Activated B cell treated with CpG ODN at 0.5 μM for 24 hours (primary cell): ENCODE data around the gene TRIP12. TPM values are rescaled to one million over a fixed set of nuclear protein-coding genes. Genes with fewer than 3 reads are reported as not detected.

Experiments
- ATAC-seq: fragments of 200-7000 bp; cut with Tn5 transposase; one replicate; pipeline ENCODE4 v1.10.0; 2021; ENCODE audit warnings: low read depth, mild to moderate bottlenecking, moderate library complexity
- CTCF ChIA-PET: fragments of 350-600 bp; sonication (Branson Sonifier 250); formaldehyde crosslinking; loops from one replicate; lab custom pipeline; 2021; ENCODE audit warnings: antibody characterized with exemption; lab: Charles Lee
- POLR2A ChIA-PET: fragments of 350-600 bp; sonication (Branson Sonifier 250); formaldehyde crosslinking; loops from one replicate; lab custom pipeline; 2021; ENCODE audit warnings: antibody characterized with exemption; lab: Charles Lee
- DNase-seq: peaks from one replicate; pipeline ENCODE4 v3.0.0; 2022
- H3K27ac Mint-ChIP-seq: one replicate; pipeline ENCODE4 v1.8.0; 2020; ENCODE audit warnings: mixed read lengths
- H3K27me3 Mint-ChIP-seq: one replicate; pipeline ENCODE4 v1.8.0; 2021; ENCODE audit warnings: mixed read lengths
- H3K36me3 Mint-ChIP-seq: one replicate; pipeline ENCODE4 v1.8.0; 2021; ENCODE audit warnings: low read depth, mixed read lengths
- H3K4me1 Mint-ChIP-seq: one replicate; pipeline ENCODE4 v1.8.0; 2021; ENCODE audit warnings: mixed read lengths
- H3K4me3 Mint-ChIP-seq: one replicate; pipeline ENCODE4 v1.8.0; 2020; ENCODE audit warnings: mild to moderate bottlenecking, mixed read lengths
- H3K9me3 Mint-ChIP-seq: one replicate; pipeline ENCODE4 v1.8.0; 2020; ENCODE audit warnings: mixed read lengths
- intact Hi-C: fragments of 100-400 bp; cut with micrococcal nuclease; formaldehyde crosslinking; loops from one replicate; pipeline ENCODE4 v1.15.1; 2024
- total RNA-seq: library from RNA; stranded (reverse); gene quantifications from 2 replicates; pipeline ENCODE4 v1.2.3, GENCODE V29; 2022
- TF ChIP-seq, protein P1 (sequence below): fragments of 200-600 bp; IDR thresholded peaks from one replicate; pipeline ENCODE4 v1.8.0; 2022; ENCODE audit warnings: antibody characterized with exemption, mild to moderate bottlenecking

The TRIP12 gene
- total RNA-seq, 1 donor from 2014 or later, result 272 TPM

DNA sequence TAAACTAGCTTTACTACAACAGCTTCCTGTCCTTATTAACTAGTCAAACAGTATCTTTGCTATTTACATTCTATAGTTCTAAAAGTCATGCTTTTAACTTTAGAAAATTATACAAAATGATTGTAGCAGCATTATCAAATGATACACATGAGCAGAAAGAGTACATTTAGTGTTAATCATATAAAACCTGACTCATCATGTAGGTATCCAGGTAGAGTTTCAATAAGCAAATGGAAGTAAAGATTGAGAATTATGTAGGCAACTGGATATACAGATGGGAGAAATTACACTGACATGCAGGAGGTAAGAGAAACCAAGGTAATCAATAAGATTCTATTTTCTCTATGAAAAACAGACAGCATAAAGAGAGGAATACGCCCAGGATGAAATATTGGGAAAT is 33.8 kb downstream of the TRIP12 start:
- H3K36me3 Mint-ChIP-seq, result peaks cover 43% of the 10 kb centered on the region
- no peaks in the 10 kb centered on the region for H3K9me3 Mint-ChIP-seq
- ATAC-seq (no peak), DNase-seq (no peak)
- no peaks in the 10 kb centered on the region for H3K27me3 Mint-ChIP-seq
- no peak overlapping the region for H3K4me3 Mint-ChIP-seq
- POLR2A ChIA-PET, result no interaction called here
- intact Hi-C loops, result no loop called here
- peaks cover 55% of the 10 kb centered on the region for H3K4me1 Mint-ChIP-seq
- no peak overlapping the region for H3K27ac Mint-ChIP-seq
- TF ChIP-seq, protein P1, sequence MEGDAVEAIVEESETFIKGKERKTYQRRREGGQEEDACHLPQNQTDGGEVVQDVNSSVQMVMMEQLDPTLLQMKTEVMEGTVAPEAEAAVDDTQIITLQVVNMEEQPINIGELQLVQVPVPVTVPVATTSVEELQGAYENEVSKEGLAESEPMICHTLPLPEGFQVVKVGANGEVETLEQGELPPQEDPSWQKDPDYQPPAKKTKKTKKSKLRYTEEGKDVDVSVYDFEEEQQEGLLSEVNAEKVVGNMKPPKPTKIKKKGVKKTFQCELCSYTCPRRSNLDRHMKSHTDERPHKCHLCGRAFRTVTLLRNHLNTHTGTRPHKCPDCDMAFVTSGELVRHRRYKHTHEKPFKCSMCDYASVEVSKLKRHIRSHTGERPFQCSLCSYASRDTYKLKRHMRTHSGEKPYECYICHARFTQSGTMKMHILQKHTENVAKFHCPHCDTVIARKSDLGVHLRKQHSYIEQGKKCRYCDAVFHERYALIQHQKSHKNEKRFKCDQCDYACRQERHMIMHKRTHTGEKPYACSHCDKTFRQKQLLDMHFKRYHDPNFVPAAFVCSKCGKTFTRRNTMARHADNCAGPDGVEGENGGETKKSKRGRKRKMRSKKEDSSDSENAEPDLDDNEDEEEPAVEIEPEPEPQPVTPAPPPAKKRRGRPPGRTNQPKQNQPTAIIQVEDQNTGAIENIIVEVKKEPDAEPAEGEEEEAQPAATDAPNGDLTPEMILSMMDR, result no peak
- CTCF ChIA-PET, result interaction anchor here (0.8 to 1.9 kb wide), 3 partner anchors 22 to 263 kb away, joined by 3 to 5 read pairs (median 5); no protein-coding TSS in a partner anchor

DNA sequence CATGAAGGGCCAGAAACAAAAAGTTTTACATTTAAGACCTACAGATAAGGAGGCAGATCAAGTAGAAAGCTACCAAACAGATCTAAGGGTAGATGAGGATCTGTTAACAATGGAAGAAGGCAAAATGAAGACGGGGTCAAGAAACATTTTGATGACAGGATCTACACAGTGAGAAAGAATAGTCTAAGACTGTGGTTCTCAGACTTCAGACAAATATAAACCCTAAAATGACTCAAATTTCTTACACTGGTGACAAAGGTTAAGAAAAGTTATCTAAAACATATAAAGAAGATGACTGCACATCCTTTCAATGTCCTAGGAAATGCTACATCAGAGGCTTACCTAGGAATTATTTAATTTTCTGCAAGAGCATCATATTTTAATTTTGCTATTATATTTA is 34.4 kb downstream of the TRIP12 start:
- ChIA-PET POLR2A (interaction anchor here (0.5 kb wide), 1 partner anchor 15 kb away, joined by 3 read pairs; no protein-coding TSS in a partner anchor), CTCF (no interaction called here)
- intact Hi-C loops, result no loop called here
- Mint-ChIP-seq H3K4me1 (peaks cover 57% of the 10 kb centered on the region), H3K4me3 (no peak overlapping the region), H3K9me3 (no peaks in the 10 kb centered on the region), H3K27ac (no peak overlapping the region), H3K36me3 (peaks cover 40% of the 10 kb centered on the region), H3K27me3 (no peaks in the 10 kb centered on the region)
- TF ChIP-seq, protein P1, result no peak
- no peak for ATAC-seq
- DNase-seq, result no peak

DNA sequence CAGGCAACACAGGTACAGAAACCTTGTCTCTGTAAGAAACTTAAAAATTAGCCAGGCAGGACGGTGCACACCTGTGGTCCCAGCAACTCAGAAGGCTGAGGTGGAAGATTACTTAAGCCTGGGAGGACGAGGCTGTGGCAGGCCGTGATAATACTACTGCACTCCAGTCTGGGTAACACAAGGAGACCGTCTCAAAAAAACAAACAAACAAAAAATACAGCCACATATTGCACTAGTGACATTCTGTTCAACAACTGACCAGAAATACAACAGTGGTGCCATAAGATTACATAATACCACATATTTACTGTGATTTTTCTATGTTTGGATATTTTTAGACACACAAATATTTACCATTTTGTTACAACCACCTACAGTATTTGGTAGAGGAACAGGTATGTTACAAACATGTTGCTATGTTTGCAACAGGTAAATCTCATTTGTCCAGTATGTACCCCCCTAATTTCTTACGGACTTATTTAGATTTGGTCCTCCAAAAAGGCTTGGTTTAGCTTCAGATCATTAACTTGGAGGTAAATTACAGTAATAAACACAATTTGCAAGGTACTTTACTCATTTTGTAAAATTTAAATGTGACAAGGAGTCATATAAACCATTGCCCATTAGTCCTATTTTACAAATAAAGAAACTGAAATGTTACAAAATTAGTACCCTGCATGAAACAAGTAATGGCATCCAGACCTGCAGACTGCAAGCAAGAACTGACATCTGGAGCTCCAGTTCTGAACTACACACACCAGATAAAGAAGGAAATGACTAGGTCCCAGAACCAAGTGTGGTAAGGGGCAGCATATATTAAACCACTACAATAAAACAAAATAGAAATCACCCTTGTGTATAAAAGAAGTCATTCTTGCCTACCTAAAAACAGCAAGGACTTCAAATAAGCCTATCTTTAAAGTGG is 36.8 kb downstream of the TRIP12 start:
- H3K9me3 Mint-ChIP-seq, result no peaks in the 10 kb centered on the region
- no peak overlapping the region for H3K27ac Mint-ChIP-seq
- intact Hi-C loops, result no loop called here
- ChIA-PET CTCF (no interaction called here), POLR2A (no interaction called here)
- H3K4me3 Mint-ChIP-seq, result no peak overlapping the region
- TF ChIP-seq, protein P1, result no peak
- H3K27me3 Mint-ChIP-seq, result no peaks in the 10 kb centered on the region
- no peak for DNase-seq
- ATAC-seq, result no peak
- peaks cover 52% of the 10 kb centered on the region for H3K4me1 Mint-ChIP-seq
- peaks cover 36% of the 10 kb centered on the region for H3K36me3 Mint-ChIP-seq

DNA sequence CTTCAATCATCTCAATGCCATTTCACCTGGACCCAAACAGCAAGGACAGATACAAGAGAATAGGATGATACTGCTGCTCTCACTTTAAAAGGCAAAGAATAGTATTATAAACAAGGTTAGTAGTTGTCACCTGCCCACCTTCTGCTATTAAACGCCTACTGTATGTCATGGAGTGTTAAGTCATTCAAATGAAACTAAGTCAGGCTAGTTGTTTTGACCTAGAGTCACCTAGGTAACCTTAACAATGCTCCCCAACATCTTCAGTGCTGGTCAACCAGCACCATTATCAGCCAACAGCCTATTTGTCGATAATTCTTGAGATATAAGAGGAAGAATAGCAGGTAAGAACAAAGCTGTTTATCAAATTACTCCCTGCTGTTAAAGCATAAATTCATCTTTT is 39.2 kb downstream of the TRIP12 start:
- POLR2A ChIA-PET, result no interaction called here
- Mint-ChIP-seq H3K27ac (no peak overlapping the region), H3K4me3 (no peak overlapping the region), H3K36me3 (peaks cover 48% of the 10 kb centered on the region), H3K4me1 (peaks cover 33% of the 10 kb centered on the region), H3K27me3 (no peaks in the 10 kb centered on the region), H3K9me3 (no peaks in the 10 kb centered on the region)
- CTCF ChIA-PET, result no interaction called here
- intact Hi-C loops, result no loop called here
- TF ChIP-seq, protein P1, result no peak
- ATAC-seq, result no peak
- no peak for DNase-seq

DNA sequence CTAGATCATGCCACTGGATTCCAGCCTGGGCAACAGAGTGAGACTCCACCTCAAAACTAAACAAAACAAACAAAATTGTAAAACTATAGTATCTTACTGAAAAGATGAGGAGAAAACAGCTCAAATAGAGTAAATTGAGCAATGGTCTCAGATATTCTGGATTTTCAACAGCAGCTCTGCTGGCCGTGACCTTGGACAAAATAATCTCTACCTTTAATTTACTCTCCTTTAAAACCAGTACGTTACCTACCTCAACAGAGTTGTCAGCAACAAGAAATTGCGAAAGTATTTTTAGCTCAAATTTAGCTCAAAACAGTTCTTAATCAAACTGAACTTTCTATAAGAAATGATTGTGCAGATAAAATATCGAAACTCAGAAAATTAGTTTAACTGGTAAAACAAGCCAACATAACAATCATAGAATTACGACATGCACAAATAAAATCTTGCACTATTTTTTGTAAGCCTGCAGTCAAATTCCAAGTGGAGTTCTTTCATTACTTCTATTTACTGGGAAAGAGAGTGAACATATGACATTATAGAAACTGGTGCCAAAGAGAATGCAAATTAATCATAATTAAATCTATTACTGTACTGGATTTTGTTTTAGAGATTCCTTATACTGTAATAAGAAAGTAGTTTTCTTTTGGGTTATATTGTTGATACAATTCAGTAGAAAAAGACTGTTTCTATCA is 40.8 kb downstream of the TRIP12 start:
- Mint-ChIP-seq H3K27me3 (no peaks in the 10 kb centered on the region), H3K27ac (no peak overlapping the region), H3K4me1 (peaks cover 22% of the 10 kb centered on the region), H3K9me3 (no peaks in the 10 kb centered on the region), H3K36me3 (peaks cover 48% of the 10 kb centered on the region), H3K4me3 (no peak overlapping the region)
- CTCF ChIA-PET, result no interaction called here
- DNase-seq (no peak), ATAC-seq (no peak)
- intact Hi-C loops, result no loop called here
- POLR2A ChIA-PET, result no interaction called here
- TF ChIP-seq, protein P1, result no peak
